ENCODE results near the gene TMEM179. TPM values are rescaled to one million over a fixed set of nuclear protein-coding genes. Genes with fewer than 3 reads are reported as not detected.

The TMEM179 gene
- total RNA-seq, 4 donors from 2014 or later, result 2.3 TPM; not detected in 3

- no peak overlapping the region for H3K4me3 ChIP-seq
- DNase-seq, result no peak
- no peak overlapping the region for H3K27ac ChIP-seq
- H3K9me3 ChIP-seq, result no peaks in the 10 kb centered on the region
- intact Hi-C loops (cut with DNase I; ENCODE audit: low total_unique reads), result no loop called here
- no peaks in the 10 kb centered on the region for H3K36me3 ChIP-seq
- H3K27me3 ChIP-seq, result no peaks in the 10 kb centered on the region
- H3K4me1 ChIP-seq, result no peaks in the 10 kb centered on the region
- no peak for TF ChIP-seq CTCF (IDR thresholded peaks at IDR 0.05)
- TF ChIP-seq POLR2A (IDR thresholded peaks at IDR 0.05), result no peak
Observed at GRCh38 chr14:104589338-104590195, 15.0 kb downstream of the TMEM179 start.

- H3K4me1 ChIP-seq, result no peaks in the 10 kb centered on the region
- no peaks in the 10 kb centered on the region for H3K27me3 ChIP-seq
- no peak for TF ChIP-seq CTCF (IDR thresholded peaks at IDR 0.05)
- TF ChIP-seq POLR2A (IDR thresholded peaks at IDR 0.05), result no peak
Observed at GRCh38 chr14:104588066-104588857, 16.3 kb downstream of the TMEM179 start.

GRCh38 chr14:104587641-104588040 is 16.9 kb downstream of the TMEM179 start:
- intact Hi-C loops (cut with DNase I; ENCODE audit: low total_unique reads), result no loop called here
- no peak overlapping the region for H3K4me3 ChIP-seq
- no peak overlapping the region for H3K27ac ChIP-seq
- TF ChIP-seq CTCF (IDR thresholded peaks at IDR 0.05) (no peak), POLR2A (IDR thresholded peaks at IDR 0.05) (no peak)
- no peaks in the 10 kb centered on the region for H3K4me1 ChIP-seq
- DNase-seq, result no peak
- H3K27me3 ChIP-seq, result no peaks in the 10 kb centered on the region
- H3K36me3 ChIP-seq, result no peaks in the 10 kb centered on the region
- H3K9me3 ChIP-seq, result no peaks in the 10 kb centered on the region

More at GRCh38 chr14:104588066-104588857, 16.3 kb downstream of the TMEM179 start:
- H3K27ac ChIP-seq, result no peak overlapping the region
- H3K4me3 ChIP-seq, result no peak overlapping the region
- DNase-seq, result no peak
- H3K9me3 ChIP-seq, result no peaks in the 10 kb centered on the region
- intact Hi-C loops (cut with DNase I; ENCODE audit: low total_unique reads), result no loop called here
- H3K36me3 ChIP-seq, result no peaks in the 10 kb centered on the region

GRCh38 chr14:104586832-104587620 is 17.5 kb downstream of the TMEM179 start:
- no peak overlapping the region for H3K27ac ChIP-seq
- H3K4me1 ChIP-seq, result no peaks in the 10 kb centered on the region
- intact Hi-C loops (cut with DNase I; ENCODE audit: low total_unique reads), result no loop called here
- no peaks in the 10 kb centered on the region for H3K36me3 ChIP-seq
- no peaks in the 10 kb centered on the region for H3K9me3 ChIP-seq
- TF ChIP-seq CTCF (IDR thresholded peaks at IDR 0.05) (no peak), POLR2A (IDR thresholded peaks at IDR 0.05) (no peak)
- H3K27me3 ChIP-seq, result no peaks in the 10 kb centered on the region
- DNase-seq, result no peak
- no peak overlapping the region for H3K4me3 ChIP-seq

All from uterus (tissue), 4 donors.